Measurements from ENCODE around the gene CRKL.
"Not testable (repeated sequence)": the region's sequence is repeated elsewhere in the genome, so short reads cannot be mapped to it uniquely, and the experiment has no call there.

- TF ChIP-seq CTCF (conservative IDR thresholded peaks at IDR 0.05); EZH2 (IDR thresholded peaks at IDR 0.05; ENCODE audit: low read depth): not testable (repeated sequence)
These were observed 15.8 kb upstream of the CRKL start for GRCh38 chr22:20901093-20902033.

Measured in PC-9 (cell line).